Frontal cortex (tissue), 4 donors: Measurements from ENCODE around the gene PLPPR3. TPM values are rescaled to one million over a fixed set of nuclear protein-coding genes. Genes with fewer than 3 reads are reported as not detected.

Experiments used
- DNase-seq, 2 donors: peaks; one replicate each; pipeline ENCODE4 v3.0.0; 2012; ENCODE audit warnings: low spot score in 2 of 2
- FAIRE-seq: peaks from 2 replicates; lab custom pipeline; 2012; peaks lifted over from hg19 to GRCh38; lab: Jason Lieb, UNC
- total RNA-seq: library from RNA; depleted of rRNA; stranded (reverse); fragments of >200 nt; gene quantifications from one replicate; pipeline ENCODE4 v1.2.3, GENCODE V29; 2014
- donor health status: control.
- donor health status: control.
- donor health status: control.

PLPPR3 gene
- total RNA-seq, 1 donor from 2014 or later, result 119 TPM

DNA sequence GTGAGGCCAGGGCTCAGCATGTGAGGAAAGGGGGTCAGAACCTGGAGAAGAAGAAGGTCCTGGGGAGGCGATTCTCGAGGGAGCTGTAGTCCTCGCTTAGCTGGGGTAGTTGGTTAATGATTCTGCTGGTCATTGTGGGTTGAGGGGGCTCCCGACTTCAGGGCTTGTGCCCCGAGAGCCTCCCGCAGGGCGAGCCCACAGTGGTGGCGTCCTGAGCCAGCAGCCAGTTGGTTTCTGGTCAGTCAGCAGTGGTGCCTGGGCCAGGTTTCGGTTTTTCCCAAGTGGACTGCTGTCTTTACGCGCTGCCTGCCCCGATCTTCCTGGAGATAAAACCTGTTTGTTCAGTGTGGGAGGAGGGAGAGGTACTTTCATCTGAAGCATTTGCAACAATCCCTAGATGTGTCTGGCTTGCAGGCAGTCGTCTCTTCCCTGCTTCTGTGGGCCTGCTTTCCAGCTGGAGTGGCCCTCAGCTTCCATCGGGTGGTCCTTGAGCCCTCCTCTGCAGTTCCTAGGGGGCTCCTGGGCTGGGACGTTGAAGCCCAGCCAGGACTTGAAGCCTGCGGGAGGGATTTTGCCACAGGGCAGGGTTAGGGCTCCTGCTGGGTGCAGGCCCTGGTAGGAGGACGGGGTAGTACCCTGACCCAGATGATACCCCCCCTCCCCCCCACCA lies 21.3 kb downstream of the PLPPR3 start:
- FAIRE-seq (no peak), DNase-seq (no peak)

DNA sequence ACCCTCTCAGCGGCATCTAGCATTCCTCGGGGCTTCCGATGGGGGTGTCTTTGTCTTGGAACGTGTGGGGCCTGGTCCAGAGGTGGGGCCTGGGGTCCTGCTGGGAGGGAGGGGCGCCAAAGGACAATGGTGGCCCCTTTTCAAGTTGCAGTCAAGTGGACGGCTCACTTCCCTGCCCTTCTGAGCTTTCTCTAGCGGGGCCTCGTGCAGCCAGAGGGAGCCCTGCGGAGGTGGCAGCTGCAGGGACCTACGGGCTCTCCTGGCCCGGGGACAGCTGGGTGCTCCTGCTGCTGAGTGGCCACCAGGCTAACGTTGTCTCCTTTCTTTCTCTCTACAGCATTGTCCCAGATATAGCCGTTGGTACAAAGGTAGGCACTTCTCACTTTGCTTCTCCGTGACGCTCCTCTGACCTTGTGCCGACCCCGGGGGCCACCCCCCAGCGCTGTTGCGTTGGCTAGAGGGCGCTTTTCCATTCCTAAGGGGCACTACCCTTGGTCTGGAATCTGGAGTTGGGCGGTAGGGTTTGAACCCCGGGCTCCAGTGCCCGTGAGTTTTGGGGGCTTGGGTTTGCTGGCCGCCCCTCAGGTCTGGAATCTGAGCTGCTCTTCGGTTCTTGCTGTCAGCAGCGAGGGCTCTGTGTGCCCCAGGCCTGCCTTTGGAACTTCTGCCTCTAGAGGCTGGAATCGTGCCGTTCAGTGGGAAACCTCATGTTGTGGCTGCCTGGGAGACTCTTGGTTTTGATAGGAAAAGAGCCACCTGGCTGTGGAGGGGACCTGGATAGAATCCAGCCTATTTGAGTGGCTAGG lies 22.5 kb downstream of the PLPPR3 start:
- DNase-seq (no peak), FAIRE-seq (no peak)

DNA sequence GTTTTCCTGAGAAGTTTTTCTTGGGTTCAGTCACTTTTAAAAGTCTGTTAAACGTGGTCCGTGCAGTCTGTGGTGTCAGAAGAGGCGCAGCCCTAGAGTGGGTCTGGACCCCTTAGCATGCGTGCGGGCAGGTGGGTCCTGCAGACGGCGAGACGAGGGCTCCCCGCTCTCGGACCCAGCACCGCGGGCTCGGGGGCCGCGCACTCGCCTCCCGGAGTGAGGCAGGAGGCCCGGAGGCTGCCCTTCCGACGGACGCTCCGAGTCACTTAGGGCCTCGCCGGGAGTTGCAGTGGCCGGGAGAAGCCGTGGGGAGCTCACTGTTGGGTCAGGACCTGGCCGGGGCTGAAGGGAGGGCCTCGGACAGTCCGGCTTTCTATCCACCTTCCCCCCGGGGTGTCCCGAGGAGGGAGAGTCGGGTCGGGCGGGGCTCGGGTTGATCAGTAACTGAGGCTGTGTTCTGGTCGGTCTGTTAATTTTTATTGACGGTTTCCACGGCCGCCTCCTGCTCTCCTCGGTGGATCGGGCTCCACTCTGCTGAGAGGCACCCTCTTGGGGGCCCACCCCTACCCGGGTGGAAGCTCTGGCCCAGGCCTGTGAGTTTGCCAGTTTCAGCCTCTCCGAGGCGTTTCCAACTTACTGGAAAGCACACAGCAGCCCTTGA lies 23.2 kb downstream of the PLPPR3 start:
- DNase-seq, result peak in 1 of 2 donors; percentile 28
- no peak for FAIRE-seq

DNA sequence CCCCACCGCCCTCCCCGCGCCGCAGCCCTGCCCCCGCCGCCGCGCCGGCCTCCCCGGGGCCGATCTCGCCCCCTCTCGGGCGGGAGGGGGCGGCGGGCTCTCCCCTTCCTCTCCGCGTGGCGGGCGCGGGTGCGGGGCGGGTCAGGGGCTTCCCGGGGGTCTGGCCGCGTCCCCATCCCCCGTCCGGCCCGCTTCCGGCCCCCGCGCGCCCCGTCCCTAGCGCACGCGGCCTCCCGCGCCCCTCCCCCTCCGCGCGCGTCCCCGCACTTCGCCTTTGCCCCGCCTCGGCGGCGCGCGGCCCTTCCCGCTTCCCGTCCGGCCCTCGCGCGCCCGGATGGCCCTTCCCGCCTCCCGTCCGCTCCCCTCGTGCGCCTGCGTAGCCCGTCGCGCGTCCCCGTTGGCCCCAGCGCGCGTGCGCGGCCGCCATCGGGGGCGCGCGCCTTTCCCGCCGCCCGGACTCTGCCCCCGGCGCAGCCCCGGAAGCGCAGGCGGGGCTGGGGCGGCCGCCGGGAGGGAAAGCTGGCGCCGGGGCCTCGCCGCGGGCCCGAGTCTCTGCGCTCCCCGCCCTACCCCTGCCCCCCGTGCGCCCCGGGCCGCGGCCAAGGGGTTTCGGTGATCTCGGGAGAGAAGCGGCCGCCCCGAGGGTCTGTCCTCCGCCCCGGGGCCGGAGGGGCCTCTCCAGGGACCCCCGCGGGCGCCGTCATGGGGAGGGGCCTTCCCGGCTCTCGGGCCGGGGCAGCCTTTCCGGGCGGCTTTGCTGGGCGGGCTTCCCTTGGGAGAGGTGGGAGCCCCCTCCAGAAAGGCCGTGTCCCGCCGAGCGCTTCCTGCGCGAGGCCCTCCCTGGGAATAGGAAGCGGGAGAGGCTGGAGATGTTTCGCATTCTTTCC lies 24.0 kb downstream of the PLPPR3 start:
- no peak for FAIRE-seq
- peak; percentile 98 for DNase-seq

DNA sequence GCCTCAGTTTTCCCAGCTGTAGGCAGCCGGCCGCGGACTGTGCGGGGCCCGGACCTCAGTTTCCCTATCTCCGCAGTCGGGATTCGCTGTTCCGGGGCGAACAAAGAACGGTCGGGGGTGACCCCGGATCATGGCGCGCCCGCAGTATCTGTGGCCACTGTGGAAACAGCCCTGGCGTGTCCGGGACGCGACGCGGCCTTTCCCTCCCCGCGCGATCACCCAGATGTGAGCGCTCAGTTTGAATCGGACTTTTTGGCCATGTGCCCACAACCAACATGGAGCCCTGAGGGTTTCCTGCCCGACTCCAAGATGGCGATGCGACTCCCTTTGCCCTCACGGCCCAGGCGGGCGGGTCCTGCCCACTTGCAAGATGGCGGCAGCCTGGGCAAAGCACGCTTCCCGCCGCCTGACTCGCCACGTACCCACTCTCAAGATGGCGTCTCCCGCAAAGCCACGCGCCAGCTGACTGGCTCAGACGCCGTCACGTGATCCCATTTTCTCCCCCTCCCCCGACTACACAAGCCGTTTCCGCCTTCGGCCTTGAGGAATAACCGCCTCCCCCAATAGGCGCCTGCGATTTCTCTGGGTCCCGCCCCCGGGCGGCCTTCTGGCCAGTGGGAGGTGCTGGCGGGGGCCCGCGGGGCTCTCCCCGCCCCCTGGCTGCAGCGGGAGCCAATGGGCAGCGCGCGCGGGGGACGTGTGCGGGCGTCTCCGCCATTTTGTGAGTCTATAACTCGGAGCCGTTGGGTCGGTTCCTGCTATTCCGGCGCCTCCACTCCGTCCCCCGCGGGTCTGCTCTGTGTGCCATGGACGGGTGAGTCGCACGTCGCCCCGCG lies 24.8 kb downstream of the PLPPR3 start, which contains the start of gene PTBP1:
Gene PTBP1, plus strand, starts transcription at position 761 of the 836 bp plus-strand sequence. Its CDS starts 46 bp downstream, at position 807.
- FAIRE-seq, result peak; percentile 95
- DNase-seq, result peak; percentile 99

DNA sequence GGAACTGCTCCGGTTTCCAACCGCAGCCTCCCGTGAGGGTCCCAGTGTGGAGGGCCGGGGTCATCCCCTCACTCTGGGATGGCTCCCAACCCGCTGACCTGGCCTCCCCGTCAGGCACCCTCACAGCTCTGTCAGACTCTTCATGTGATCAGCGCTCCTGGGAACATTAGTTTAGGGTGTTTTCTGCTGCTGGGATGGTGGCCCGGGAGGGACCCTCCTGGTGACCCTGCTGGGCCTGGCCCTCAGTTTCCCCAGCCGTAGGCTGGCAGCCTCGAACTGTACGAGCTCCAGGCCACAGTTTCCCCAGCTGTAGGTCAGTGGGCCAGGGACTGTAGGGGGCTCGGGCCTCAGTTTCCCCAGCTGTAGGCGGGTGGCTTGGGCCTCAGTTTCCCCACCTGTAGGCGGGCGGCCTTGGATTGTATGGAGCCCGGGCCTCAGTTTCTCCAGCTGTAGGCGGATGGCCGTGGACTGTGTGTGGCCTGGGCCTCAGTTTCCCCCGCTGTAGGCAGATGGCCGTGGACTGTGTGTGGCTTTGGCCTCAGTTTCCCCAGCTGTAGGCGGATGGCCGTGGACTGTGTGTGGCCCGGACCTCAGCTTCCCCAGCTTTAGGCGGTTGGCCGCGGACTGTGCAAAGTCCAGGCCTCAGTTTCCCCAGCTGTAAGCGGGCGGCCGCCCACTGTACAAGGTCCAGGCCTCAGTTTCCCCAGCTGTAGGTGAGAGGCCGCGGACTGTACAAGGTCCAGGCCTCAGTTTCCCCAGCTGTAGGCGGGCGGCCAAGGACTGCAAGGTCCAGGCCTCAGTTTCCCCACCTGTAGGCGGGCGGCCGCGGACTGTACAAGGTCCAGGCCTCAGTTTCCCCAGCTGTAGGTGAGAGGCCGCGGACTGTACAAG lies 25.8 kb downstream of the PLPPR3 start:
- DNase-seq, result no peak
- no peak for FAIRE-seq

DNA sequence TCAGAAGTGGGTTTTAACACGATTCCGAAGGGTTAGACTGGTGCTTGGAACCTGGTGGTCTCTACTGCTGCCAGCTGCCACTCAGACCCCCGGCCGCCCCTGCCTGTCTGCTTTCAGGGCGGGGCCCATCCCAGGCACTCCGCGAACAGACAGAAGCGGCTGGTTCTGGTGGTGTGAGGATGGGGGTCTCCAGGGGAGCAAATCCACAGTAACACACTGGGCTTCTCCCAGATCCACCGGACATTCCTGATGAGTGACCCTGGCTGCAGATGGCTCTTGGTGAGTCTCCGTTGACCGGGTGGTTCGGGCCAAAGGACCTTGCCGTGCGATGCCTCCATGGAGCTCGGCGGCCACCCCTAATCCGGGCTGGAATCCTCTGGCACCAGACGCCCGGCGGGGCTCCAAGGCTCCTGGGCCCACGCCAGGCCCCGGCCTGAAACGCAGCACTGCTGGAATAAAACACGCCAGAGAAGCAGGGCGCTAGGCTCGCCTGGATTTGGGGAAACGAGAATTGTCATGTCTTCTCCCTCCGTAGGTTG lies 26.6 kb downstream of the PLPPR3 start:
- DNase-seq (no peak), FAIRE-seq (no peak)

DNA sequence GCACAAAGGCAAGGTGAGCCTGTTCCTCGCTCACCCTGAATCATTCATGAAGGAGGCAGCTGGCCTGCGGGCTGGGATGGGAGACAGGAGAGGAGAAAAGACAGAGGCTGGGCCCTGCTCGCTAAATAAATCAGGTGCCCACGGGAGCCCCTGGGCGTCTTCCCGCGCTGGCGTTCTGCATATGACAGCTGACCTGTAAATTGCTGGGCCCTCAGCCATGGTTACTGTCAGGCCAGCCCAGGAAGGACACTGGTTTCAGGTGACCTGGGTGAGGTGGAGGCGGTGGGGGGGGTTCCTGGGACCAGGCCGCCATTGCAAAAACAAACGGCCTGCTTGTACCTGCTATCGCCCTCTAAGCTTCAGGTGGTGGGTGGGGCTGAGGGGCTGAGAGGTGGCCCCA lies 27.9 kb downstream of the PLPPR3 start:
- DNase-seq, result no peak

DNA sequence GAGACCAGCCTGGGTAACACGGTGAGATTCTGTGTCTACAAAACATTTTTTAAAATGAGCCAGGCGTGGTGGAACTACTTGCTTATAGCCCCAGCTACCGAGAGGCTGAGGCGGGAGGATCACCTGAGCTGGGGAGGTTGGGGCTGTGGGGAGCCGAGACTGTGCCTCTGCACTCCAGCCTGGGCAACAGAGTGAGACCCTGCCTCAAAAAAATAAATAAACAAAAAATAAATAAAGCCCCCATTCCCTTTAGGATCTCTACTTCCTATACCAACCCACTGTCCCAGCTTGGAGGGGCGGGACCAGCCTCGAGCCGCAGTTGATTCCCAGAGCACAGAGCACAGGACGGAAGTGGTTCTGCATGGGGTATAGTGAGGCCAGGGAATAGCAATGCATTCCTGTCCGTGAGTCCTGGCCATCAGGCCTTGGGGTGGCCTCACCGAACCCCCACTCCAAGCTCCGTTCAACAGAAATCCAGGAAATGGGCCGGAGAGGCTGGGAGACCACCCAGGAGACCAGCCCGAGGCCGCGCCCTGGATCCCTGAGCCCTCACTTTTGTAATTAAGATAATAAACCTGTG lies 29.4 kb downstream of the PLPPR3 start:
- DNase-seq (no peak), FAIRE-seq (no peak)

More for the DNA sequence above, 27.9 kb downstream of the PLPPR3 start:
- FAIRE-seq, result no peak

DNA sequence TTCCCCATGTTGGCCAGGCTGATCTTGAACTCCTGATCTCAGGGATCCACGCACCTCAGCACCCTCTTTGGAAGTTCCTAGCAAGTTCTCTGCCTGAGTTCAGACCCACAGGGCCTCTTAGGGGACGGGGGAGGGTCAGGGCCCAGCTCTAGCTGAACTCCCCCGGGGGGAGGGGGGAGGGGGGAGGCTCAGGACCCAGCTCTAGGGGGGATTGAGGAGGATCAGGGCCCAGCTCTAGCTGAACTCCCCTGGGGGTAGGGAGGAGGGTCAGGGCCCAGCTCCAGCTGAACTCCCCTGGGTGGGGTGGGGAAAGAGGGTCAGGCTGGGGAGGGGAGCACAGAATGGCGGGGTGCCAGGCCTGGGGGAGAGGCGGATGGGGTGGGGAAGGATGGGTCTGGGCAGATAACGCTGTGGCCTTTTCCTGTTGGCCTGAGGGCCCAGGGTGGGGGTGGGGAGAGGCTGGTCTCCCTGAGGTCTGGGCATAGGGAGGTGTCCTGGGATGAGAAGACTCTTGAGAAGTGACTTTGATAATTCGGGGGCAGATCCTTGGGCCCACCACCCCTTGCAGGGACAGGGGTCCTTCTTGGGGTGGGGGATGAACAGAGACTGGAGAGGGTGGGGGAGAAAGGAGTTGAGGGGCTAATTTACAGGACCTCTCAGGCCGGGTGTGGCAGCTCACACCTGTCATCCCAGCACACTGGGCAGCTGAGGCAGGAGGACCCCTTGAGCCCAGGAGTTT lies 30.0 kb downstream of the PLPPR3 start:
- DNase-seq (no peak), FAIRE-seq (no peak)

DNA sequence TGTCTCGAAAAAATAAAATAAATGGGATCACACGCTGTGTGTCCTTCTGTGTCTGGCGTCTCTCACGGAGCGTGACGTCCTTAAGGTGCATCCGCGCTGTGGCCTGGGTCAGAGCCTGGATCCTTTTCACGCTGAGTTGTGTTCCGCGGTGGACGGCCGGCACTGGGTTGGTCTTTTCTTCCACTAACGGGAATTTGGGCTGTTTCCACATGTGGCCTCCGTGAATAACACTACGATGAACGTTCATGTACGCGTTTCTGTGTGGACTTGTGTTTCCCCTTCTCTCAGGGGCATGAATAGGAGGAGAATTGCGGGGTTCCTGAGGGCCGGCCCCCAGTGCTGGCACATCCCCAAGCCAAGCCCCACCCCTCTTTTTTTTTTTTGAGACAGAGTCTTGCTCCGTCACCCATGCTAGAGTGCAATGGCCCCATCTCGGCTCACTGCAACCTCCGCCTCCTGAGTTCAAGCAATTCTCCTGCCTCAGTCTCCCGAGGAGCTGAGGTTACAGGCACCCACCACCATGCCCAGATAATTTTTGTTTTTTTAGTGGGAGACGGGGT lies 30.7 kb downstream of the PLPPR3 start:
- no peak for FAIRE-seq

DNA sequence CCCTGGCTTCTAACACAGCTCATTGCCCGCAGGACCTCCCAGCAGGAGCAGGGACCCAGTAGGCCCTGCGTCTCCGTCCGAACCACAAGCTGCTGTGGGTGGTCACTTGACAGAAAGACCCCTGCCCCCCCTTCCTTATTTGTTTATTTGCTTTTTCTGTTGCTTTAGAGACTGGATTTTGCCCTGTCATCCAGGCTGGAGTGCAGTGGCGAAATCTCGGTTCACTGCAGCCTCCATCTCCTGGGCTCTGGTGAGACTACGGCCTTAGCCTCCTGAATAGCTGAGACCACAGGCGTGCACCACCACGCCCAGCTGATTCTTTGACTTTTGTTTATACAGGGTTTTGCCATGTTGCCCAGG lies 32.1 kb downstream of the PLPPR3 start:
- DNase-seq (no peak), FAIRE-seq (no peak)

More for the DNA sequence above, 30.7 kb downstream of the PLPPR3 start:
- no peak for DNase-seq

DNA sequence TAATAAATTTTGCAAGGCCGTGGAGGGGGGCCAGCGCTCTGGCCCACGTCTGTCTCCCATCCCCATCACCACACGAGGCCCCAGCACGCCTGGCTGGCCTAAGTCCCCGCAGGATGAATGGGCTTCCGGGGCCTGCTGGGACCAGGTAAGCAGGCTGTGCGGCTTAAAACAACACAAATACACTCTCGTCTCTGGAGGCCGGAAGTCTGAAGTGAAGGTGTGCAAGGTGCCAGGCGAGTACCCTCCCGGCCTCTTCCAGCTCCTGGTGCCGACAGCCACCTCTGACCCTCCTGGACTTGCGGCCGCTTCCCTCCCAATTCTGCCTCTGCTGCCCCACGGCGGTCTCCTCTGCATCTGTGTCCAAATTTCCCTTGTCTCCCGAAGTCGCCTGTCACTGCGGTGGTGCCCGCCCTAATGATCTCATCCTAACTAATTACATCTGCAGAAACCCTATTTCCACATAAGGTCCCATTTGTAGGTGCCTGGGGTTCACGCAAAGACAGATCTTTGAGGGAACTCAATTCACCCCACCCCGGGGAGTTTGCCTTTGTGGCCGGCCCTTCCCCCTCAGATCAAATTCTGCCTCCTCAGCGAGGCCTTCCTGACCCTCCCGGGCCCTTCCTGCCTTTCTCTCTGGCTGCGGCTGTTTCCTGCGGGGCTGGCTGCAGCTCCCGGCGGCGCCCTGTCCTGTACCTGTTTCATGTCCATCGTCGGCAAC lies 32.6 kb downstream of the PLPPR3 start:
- FAIRE-seq (no peak), DNase-seq (no peak)

DNA sequence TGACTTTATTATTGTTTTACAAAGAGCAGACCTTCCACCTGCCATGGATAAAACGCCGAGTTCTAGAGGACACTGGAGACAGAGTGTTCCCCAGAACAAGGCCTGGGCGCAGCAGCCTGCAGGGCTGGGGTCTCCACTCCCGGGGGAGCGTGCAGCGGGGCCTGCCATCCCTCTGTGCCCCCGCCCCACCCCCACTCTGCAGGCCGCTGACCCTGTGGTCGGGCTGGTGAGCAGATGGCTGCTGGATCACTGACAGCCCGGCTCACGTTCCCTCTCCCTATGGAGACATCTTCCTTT lies 33.1 kb downstream of the PLPPR3 start:
- no peak for FAIRE-seq
- no peak for DNase-seq

DNA sequence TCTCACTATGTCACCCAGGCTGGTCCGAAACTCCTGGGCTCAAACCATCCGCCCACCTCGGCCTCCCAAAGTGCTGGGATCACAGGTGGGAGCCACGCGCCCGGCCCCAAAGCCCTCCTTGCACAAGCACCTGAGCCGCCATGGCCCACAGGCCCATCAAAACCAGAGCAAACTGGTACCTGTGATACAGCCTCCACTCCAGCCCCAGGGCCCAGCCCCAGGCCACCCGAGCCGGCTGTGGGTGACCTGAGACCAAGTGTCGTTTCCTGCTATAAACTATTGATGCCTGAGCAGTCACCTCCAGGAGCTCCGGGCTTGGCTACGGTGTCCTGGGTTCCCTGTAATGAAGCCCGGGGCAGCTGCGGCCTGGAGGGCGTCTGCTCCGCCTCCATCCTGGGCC lies 34.2 kb downstream of the PLPPR3 start:
- FAIRE-seq, result no peak
- no peak for DNase-seq

DNA sequence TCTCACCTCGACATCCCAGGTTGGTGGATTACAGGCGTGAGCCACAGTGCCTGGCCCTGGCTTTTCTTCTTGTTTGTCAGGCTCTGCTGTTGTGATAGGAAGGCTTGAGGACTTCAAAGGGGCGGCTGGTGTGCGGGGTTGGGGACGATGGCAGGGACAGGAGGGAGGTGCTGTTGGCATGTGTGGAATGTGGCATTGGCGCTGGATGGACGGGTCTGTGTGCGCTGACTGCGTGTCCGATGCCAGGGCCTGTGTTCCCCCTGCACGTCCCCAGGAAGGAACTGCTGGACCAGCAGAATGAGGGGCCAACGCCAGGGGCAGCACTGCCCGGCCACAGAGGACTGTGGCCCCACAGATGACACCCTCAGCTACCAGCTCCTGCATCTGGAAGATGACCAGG lies 37.2 kb downstream of the PLPPR3 start:
- DNase-seq (no peak), FAIRE-seq (no peak)
